NK-92 treated with Interleukin-12 subunit alpha and Interleukin-12 subunit beta, amount 100 ng/mL, for 24 hours (cell line): ENCODE measurements around the gene HIPK2.

ENCODE experiments used
- DNase-seq: peaks from one replicate; lab custom pipeline; 2025; lab: John Stamatoyannopoulos, UW

HIPK2 gene

DNA sequence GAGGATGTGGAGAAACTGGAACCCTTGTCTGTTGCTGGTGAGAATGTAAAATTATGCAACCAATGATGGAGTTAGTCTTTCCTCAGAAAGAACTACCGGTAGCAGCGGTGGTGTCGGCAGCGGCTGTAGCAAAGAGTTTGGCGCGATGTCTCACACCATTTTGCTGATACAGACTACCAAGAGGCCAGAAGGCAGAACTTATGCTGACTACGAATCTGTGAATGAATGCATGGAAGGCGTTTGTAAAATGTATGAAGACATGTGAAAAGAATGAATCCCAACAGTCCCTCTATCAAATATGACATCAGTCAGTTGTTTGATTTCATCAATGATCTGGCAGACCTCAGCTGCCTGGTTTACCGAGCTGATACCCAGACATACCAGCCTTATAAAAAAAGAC lies 243.7 kb downstream of the HIPK2 start:
- no peak for DNase-seq

DNA sequence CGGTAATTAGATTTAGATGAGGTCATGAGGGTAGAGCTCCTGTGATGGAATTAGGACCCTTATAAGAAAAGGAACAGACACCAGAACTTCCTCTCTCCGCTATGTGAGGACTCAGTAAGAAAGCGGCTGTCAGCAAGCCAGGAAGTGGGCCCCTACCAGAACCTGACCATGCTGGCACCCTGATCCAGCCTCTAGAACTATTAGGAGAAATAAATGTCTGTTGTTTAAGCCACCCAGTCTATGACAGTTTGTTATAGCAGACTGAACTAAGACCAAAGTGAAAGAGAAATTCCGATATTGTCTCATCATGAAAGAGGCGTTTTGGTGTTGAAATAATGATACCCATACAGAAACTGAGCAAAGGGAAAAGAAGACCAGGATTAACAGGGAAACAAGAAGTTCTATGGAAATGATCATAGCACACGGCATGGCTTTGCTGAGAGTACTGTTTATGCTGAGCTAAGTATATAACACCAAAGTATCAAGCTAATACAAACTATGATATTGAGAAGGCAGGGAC lies 245.1 kb downstream of the HIPK2 start:
- DNase-seq, result no peak

DNA sequence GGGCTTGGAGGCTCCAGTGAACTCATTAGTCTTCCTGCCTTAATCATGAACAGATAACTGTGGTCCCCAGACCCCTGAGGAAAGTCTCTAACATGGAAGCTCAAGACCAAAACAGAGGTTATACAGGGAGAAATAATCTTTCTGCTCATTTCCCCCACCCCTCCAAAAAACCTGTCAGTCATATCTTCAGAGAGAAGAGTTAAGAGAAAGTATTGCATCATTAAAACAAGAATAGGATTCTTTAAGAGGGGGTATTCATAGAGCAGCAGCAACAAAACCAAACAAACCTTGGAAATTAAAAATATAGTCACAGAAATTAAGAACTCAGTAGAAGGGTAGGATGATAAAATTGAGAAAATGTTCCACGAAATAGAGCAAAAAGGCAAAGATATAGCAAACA lies 246.7 kb downstream of the HIPK2 start:
- no peak for DNase-seq

DNA sequence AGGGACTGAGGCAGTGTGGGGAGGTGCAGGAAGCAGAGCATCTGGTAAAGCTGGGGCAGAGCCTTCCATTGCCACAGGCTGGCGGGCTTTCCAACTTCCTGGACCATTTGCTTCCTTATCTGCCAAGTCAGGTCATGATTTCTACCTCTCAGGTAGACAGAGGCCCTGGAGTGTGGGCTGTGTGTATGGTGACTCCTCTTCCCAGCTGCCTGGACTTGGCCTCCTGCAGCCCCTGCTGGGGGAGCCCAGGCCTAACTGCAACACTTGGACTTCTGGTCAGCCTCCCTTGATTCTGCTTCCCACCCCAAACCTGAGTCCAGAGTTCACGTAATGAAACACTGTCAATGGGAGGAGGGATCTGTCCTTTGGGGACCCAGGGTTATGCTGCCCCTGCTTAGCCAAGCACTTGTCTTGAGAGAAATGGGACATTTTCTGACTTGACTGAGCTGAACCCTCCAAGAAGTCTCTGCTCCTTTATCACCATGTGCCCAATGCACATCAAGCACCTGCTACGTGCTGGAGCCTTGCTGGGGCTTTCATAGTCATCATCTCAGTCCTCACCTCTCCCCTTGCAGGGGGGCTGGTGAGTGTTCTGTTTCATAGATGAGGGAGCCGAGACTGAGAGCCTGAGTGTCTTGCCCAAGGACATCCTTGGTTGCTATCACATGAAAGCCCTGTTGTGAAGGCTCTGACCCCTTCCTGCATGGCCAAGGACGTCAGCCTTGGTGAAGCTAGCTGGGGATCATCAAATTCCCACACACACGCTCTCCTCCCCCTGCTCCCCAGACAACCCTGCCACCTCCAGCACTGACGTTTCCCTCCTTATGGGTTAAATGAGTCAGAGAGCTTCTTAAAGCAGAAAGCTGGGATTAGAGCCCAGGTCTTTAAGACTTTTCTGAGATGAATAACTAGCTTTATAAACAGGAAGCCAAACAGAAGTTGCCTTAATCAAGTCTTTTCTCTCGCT lies 250.9 kb downstream of the HIPK2 start:
- DNase-seq, result no peak

DNA sequence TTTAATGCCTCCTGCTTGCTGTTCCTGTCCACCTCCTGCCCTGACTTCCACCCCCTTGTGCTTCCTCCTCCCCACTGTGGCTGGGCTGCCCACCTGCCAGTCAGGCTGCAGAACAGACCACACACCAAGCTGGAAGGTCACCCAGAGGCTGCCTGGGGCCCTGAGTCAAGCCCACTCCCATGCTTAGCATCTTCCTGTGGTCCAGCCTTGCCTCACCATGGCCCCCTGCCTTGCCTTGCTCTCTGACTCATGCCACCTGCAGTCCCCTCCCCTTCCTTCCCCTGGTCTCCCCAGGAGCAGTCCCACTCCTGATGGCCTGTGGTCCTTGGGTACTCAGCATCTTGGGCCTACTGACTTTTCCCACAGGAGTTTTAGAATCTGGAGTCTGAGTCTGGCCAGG lies 252.0 kb downstream of the HIPK2 start:
- DNase-seq, result no peak

DNA sequence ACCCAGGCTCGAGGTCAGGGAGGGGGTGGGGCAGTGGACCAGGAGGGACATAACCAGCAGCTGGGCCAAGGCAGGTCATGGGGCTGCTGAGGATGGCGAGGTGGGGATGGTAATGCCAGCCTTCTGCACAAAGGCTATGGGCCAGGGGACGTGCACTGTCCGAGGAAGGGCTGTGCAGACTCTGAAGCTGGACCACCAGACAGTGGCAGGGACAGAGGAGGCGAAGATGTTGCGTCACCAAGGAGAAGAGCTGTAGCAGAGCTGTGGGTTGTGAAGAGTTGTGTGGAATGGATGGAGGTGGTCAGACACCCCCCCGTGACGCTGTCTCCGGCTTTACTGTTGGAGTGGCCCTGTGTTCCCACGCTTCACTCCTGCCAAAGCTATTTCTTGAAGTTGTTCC lies 252.6 kb downstream of the HIPK2 start:
- no peak for DNase-seq

DNA sequence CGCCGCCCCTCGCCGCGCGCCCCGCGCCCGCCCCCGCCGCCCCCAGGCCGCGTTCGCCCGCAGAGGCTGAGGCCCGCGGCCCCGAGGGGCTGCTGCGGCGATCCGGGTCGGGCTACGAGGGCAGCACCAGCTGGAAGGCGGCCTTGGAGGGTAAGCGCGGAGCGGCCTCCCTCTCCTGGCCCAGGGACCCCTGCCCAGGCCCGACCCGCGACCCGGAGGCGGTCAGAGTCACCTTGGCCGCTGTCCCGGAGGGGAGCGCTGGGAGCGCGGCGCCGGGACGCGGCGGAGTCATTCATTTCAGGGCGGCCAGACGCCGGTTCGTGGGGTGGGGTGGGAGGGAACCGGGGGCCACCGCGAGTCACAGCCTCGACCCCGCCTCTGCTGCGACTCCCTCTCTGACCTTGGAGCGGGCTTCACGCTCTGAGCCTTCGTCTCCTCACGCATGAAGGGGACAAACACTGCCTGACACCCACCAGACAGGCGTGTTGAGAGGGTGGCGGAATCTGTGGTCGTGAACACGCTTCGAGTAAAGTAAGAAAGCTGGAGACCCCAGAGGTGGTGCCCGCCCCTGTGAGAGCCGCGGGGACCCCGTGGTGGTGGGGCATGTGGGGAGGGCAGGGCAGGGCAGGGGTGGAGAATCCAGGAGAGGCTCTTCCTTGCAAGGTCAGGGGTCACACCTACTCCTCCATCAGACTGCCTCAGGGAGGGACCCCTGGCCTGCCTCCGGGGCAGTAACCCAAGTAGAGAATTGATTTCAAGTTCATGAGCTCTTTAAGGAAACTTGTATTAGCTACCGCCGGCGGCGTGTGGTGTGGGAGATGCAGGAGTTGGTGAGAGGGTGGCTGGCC lies 253.6 kb downstream of the HIPK2 start:
- no peak for DNase-seq

DNA sequence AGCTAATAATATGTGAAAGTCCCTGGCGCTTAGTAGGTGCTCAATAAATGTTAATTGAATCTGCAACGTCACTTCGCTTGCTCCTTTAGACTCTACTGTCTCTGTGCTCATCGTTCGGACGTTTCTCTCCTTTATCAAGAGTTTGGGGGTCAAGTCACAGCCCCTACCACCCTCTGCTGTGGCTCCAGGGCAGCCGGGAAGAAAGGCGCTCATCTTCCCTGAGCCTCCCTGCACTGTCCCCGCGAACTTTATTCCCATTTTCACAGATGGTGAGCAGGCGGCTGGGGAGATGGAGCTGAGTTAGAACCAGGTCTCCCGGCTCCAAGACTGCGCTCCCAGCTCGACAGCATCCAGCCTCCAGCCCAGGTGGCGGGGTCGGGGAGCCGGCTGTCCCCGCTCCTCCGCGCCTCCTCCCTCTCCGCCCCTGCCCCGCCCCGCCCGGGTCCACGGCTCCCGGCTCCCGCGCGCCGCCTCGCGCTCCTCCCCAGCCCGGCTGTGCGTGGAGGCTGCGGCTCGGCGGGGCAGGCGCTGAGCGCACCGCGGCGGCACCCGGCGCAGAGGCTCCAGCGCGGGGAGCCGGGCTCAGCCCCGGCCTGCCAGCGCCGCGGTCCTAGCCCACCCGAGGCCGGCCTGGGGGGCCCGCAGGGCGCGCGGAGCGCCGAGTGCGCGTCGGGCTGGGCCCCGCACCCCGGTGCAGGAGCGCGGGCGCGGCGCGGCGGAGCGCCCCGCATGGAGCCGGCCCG lies 254.4 kb downstream of the HIPK2 start, which contains the start of gene CLEC2L:
Gene CLEC2L (plus strand): TSS at position 487 of the 743 bp plus-strand sequence. CDS start 243 bp downstream, at position 730.
- DNase-seq, result no peak

DNA sequence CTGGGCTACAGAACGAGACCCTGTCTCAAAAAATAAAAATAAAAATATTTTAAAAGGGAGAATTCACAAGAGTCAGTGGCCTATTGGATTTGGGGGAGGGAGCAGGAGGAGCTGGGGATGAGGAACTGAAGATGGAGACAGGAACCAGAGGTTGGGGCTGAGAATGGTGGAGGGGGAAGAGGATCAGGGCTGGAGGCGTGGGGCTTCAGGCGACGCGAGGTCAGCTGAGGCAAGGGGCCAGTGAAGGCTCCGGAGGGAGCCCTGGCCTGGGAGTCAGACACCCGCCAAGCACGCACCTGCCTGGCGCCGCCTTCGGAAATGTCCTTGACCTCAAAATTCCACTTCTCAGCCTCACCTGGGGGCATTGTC lies 255.0 kb downstream of the HIPK2 start:
- no peak for DNase-seq

DNA sequence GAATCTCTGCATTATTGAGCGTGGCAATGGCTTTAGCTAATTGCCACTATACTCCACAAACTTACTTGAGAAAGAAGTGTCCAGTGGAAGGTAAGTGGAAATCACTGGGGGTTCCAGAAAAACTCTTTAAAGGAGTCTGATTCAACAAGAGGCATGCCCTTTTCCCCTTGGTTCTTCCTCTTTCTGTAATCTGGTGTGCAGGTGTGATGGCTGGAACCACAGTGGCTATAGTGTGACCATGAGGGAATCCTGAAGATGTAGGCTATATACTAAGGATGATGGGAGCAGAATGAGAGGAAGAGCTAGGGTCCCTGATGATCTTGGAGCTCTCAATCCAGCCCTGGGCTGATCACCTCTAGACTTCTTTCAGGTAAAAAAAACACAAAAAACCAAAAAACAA lies 256.4 kb downstream of the HIPK2 start:
- DNase-seq, result no peak

DNA sequence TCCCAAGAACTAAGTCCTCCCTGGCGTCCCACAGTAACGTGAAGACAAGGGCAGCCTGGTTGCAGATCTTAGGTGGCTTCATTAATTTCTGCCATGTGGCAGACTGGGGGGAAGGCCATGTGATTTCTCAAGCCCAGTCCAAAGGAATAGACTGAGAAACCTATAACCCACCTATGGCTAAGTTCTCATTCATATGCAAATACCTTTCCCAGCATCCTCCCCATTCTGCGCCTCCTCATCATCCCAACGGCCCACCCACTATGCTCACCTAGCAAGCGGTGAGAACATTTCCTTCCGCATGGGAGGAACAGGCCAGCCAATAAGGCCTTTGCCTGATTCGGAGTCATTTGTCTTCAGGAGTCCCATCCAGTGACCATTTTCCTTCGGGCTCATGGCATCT lies 262.5 kb downstream of the HIPK2 start:
- DNase-seq, result no peak
